Neural crest cell (in vitro differentiated cells): ENCODE data around the gene MAGOH. TPM values are rescaled to one million over a fixed set of nuclear protein-coding genes. Genes with fewer than 3 reads are reported as not detected.

Experiments
- DNase-seq: peaks from one replicate; pipeline ENCODE4 v3.0.0; 2021; ENCODE audit warnings: low read depth, mixed read lengths, low spot score
- H3K27ac Mint-ChIP-seq: one replicate; pipeline ENCODE4 v1.8.0; 2021; ENCODE audit warnings: mild to moderate bottlenecking, mixed read lengths; ENCODE audit not compliant: unreplicated experiment
- H3K27me3 Mint-ChIP-seq: 2 replicates; pipeline ENCODE4 v1.8.0; 2021; ENCODE audit warnings: low read depth, mild to moderate bottlenecking, mixed read lengths
- H3K36me3 Mint-ChIP-seq: 2 replicates; pipeline ENCODE4 v1.8.0; 2021; ENCODE audit warnings: low read depth, mild to moderate bottlenecking, mixed read lengths
- H3K4me1 Mint-ChIP-seq: 2 replicates; pipeline ENCODE4 v1.8.0; 2021; ENCODE audit warnings: mixed read lengths
- H3K4me3 Mint-ChIP-seq: one replicate; pipeline ENCODE4 v1.8.0; 2021; ENCODE audit warnings: mild to moderate bottlenecking, mixed read lengths
- H3K9me3 Mint-ChIP-seq: 2 replicates; pipeline ENCODE4 v1.8.0; 2021; ENCODE audit warnings: mixed read lengths
- total RNA-seq: library from RNA; stranded (reverse); gene quantifications from 2 replicates; pipeline ENCODE4 v1.2.1, GENCODE V29; 2021
- TF ChIP-seq, protein P1 (sequence below): fragments of 200-600 bp; sonication (generic); conservative IDR thresholded peaks from 2 replicates; pipeline ENCODE4 v1.5.0; 2021; ENCODE audit warnings: antibody characterized with exemption, mild to moderate bottlenecking

Gene MAGOH
- total RNA-seq, 1 donor from 2014 or later = 76.6 TPM

GRCh38 chr1:53281133-53281532, 42.8 kb upstream of the MAGOH start:
- TF ChIP-seq, protein P1, sequence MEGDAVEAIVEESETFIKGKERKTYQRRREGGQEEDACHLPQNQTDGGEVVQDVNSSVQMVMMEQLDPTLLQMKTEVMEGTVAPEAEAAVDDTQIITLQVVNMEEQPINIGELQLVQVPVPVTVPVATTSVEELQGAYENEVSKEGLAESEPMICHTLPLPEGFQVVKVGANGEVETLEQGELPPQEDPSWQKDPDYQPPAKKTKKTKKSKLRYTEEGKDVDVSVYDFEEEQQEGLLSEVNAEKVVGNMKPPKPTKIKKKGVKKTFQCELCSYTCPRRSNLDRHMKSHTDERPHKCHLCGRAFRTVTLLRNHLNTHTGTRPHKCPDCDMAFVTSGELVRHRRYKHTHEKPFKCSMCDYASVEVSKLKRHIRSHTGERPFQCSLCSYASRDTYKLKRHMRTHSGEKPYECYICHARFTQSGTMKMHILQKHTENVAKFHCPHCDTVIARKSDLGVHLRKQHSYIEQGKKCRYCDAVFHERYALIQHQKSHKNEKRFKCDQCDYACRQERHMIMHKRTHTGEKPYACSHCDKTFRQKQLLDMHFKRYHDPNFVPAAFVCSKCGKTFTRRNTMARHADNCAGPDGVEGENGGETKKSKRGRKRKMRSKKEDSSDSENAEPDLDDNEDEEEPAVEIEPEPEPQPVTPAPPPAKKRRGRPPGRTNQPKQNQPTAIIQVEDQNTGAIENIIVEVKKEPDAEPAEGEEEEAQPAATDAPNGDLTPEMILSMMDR = no peak
- H3K36me3 Mint-ChIP-seq = peaks cover 14% of the 10 kb centered on the region
- peak overlapping the region; percentile 43 for H3K27ac Mint-ChIP-seq
- H3K4me1 Mint-ChIP-seq = no peaks in the 10 kb centered on the region
- H3K27me3 Mint-ChIP-seq = no peaks in the 10 kb centered on the region
- H3K9me3 Mint-ChIP-seq = no peaks in the 10 kb centered on the region
- no peak for DNase-seq
- H3K4me3 Mint-ChIP-seq = no peak overlapping the region

DNA sequence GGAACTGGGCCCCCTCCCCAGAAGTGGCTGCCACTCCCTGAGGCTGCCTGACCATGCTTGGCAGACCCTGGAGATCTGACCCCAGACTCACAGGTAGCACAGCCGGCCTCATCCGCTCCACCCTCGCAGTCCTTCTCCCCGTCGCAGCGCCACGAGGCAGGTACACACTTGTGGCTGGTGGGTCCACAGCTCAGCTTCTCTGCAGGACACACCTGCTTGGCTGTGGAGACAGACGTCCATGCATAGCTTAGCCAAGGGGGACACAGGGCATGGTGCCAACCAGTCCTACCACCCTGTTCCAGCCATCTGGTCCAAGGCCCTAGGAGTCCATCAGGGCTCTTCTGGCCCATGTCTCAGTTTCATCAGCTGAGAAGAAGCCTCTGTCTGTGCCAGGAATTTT, 42.2 kb upstream of the MAGOH start:
- no peak overlapping the region for H3K27ac Mint-ChIP-seq
- peaks cover 14% of the 10 kb centered on the region for H3K36me3 Mint-ChIP-seq
- H3K27me3 Mint-ChIP-seq = no peaks in the 10 kb centered on the region
- H3K4me3 Mint-ChIP-seq = no peak overlapping the region
- no peaks in the 10 kb centered on the region for H3K9me3 Mint-ChIP-seq
- TF ChIP-seq, protein P1 = no peak
- H3K4me1 Mint-ChIP-seq = no peaks in the 10 kb centered on the region
- no peak for DNase-seq

DNA sequence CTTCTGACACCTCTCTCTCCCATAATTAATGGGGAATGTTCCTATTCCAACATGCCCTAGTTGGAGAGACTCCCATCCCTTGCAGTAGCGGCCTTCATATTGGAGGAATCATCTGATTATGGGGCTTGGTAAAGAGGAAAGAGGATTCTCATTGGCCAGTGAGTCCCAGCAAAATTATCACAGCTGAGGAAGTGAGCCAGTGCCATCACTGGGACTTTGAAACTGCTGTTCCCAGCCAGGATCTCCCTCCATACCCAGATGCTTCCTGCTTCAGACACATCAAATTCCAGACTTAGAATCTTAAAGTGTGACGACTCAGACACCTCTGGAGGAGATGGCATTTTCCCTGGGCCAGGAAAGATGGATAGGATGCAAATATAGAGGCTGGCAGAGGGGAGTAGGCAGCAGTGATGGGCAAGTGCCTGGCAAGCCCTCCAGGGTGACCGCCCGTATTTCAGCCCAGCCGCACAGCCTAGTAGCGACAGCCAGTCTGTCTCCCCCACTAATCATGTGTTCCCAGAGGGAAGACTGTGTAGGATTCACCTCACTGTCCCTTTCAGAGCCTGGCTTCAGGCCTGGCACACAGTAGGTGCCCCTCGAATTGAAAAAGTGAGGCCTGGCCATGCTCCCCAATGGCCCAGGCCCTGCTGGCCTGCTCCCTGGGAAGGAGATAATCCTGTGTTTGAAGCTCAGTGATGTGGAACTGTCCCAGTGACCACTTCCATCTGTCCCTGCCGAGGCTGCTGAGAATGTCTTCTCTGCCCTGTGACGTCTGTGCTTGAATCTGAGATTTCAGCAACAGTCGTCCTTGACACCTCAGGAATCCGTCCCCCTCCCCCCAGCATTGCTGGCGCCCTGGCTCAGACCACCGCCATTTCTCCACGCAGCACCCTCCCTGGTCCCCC, 41.2 kb upstream of the MAGOH start:
- no peaks in the 10 kb centered on the region for H3K9me3 Mint-ChIP-seq
- H3K4me3 Mint-ChIP-seq = no peak overlapping the region
- DNase-seq = no peak
- no peak overlapping the region for H3K27ac Mint-ChIP-seq
- H3K36me3 Mint-ChIP-seq = peaks cover 10% of the 10 kb centered on the region
- no peaks in the 10 kb centered on the region for H3K4me1 Mint-ChIP-seq
- TF ChIP-seq, protein P1 = no peak
- H3K27me3 Mint-ChIP-seq = no peaks in the 10 kb centered on the region

- peaks cover 6% of the 10 kb centered on the region for H3K36me3 Mint-ChIP-seq
- H3K27ac Mint-ChIP-seq = peak overlapping the region; percentile 57
- H3K9me3 Mint-ChIP-seq = no peaks in the 10 kb centered on the region
- peak; percentile 71 for DNase-seq
- no peaks in the 10 kb centered on the region for H3K27me3 Mint-ChIP-seq
- TF ChIP-seq, protein P1 = peak; percentile 97
- H3K4me1 Mint-ChIP-seq = no peaks in the 10 kb centered on the region
- no peak overlapping the region for H3K4me3 Mint-ChIP-seq
These were observed 40.0 kb upstream of the MAGOH start for GRCh38 chr1:53278298-53278725.

- H3K4me1 Mint-ChIP-seq = no peaks in the 10 kb centered on the region
- TF ChIP-seq, protein P1 = no peak
- H3K4me3 Mint-ChIP-seq = no peak overlapping the region
- no peak for DNase-seq
- H3K27ac Mint-ChIP-seq = no peak overlapping the region
- no peaks in the 10 kb centered on the region for H3K9me3 Mint-ChIP-seq
- H3K36me3 Mint-ChIP-seq = peaks cover 8% of the 10 kb centered on the region
- H3K27me3 Mint-ChIP-seq = no peaks in the 10 kb centered on the region
These were observed 39.0 kb upstream of the MAGOH start for GRCh38 chr1:53277326-53277725.
